B cell (primary cell): ENCODE measurements around the gene SLC24A4. TPM values are rescaled to one million over a fixed set of nuclear protein-coding genes. Genes with fewer than 3 reads are reported as not detected.

Source experiments
- ATAC-seq: fragments of 200-7000 bp; cut with Tn5 transposase; one replicate; pipeline ENCODE4 v1.10.0; 2021; ENCODE audit warnings: low read depth, mild to moderate bottlenecking, moderate number of reproducible peaks, moderate library complexity
- CTCF ChIA-PET: fragments of 350-600 bp; sonication (Branson Sonifier 250); formaldehyde crosslinking; loops from one replicate; lab custom pipeline; 2021; ENCODE audit warnings: antibody characterized with exemption, inconsistent platforms; lab: Charles Lee
- POLR2A ChIA-PET: fragments of 350-600 bp; sonication (Branson Sonifier 250); formaldehyde crosslinking; loops from one replicate; lab custom pipeline; 2021; ENCODE audit warnings: antibody characterized with exemption; lab: Charles Lee
- DNase-seq: peaks from one replicate; pipeline ENCODE4 v3.0.0; 2013
- H2AFZ ChIP-seq: 2 replicates; pipeline ENCODE4 v1.6.1; 2012; ENCODE audit warnings: mild to moderate bottlenecking, low read depth, low read length; ENCODE audit not compliant: insufficient read depth, poor library complexity, severe bottlenecking
- H3K27ac ChIP-seq, 2 donors: 1 replicate in 1 of 2; 2 replicates in 1 of 2; pipeline ENCODE4 v1.5.1; 2012 to 2013; ENCODE audit warnings: low read length in 2 of 2, mild to moderate bottlenecking in 2 of 2, moderate library complexity in 1 of 2
- H3K27me3 ChIP-seq, 4 experiments: fragments of 200-600 bp in 1 of 4; sonication (generic) in 1 of 4; replicated peaks in 1 of 4; 1 replicate in 2 of 4; 2 replicates in 2 of 4; pipeline versions ENCODE4 v1.6.1 to v1.7.0; 2013 to 2016; ENCODE audit warnings: low read length in 3 of 4, mild to moderate bottlenecking in 2 of 4, mixed read lengths in 1 of 4, moderate library complexity in 1 of 4; ENCODE audit not compliant: insufficient read depth in 4 of 4, control insufficient read depth in 3 of 4; ENCODE audit errors: control extremely low read depth in 1 of 4
- H3K36me3 ChIP-seq, 2 experiments: replicated peaks in 1 of 2; 1 replicate in 1 of 2; 2 replicates in 1 of 2; pipeline versions ENCODE4 v1.6.1 to v1.7.1; 2013; ENCODE audit warnings: low read length in 1 of 2; ENCODE audit not compliant: insufficient read depth in 2 of 2, control insufficient read depth in 1 of 2; ENCODE audit errors: control extremely low read depth in 1 of 2, extremely low read depth in 1 of 2
- H3K4me1 ChIP-seq, 2 donors: fragments of 200-600 bp in 1 of 2; sonication (generic) in 1 of 2; 1 replicate in 1 of 2; 2 replicates in 1 of 2; pipeline versions ENCODE4 v1.5.1 to v1.6.1; 2013 to 2017; ENCODE audit warnings: low read length in 2 of 2; ENCODE audit not compliant: control insufficient read depth in 2 of 2, insufficient read depth in 2 of 2
- H3K4me2 ChIP-seq: replicated peaks from 2 replicates; pipeline ENCODE3; 2012; ENCODE audit warnings: mild to moderate bottlenecking, low read depth, low read length; ENCODE audit not compliant: poor library complexity, severe bottlenecking
- H3K4me3 ChIP-seq, 5 experiments: fragments of 200-600 bp in 1 of 5; sonication (generic) in 1 of 5; 1 replicate in 3 of 5; 2 replicates in 2 of 5; pipeline versions ENCODE4 v1.5.1 to v1.7.0; 2011 to 2016; ENCODE audit warnings: low read length in 4 of 5, mild to moderate bottlenecking in 4 of 5, low read depth in 2 of 5, control low read depth in 1 of 5, moderate library complexity in 1 of 5; ENCODE audit not compliant: insufficient read depth in 1 of 5; ENCODE audit errors: control extremely low read depth in 1 of 5, extremely low read depth in 1 of 5
- H3K79me2 ChIP-seq: fragments of 200-600 bp; sonication (generic); one replicate; pipeline ENCODE4 v1.6.0; 2016; ENCODE audit warnings: low read length; ENCODE audit not compliant: control insufficient read depth, insufficient read depth
- H3K9ac ChIP-seq: fragments of 200-600 bp; sonication (generic); 2 replicates; pipeline ENCODE4 v1.6.1; 2017; ENCODE audit warnings: mild to moderate bottlenecking, low read length, moderate library complexity
- H3K9me3 ChIP-seq, 3 donors: one replicate each; pipeline versions ENCODE4 v1.6.1 to v1.7.1; 2013; ENCODE audit warnings: low read length in 2 of 3; ENCODE audit not compliant: control insufficient read depth in 2 of 3, insufficient read depth in 1 of 3; ENCODE audit errors: control extremely low read depth in 1 of 3
- H4K20me1 ChIP-seq: 2 replicates; pipeline ENCODE4 v1.6.0; 2012; ENCODE audit warnings: mild to moderate bottlenecking, low read length; ENCODE audit not compliant: insufficient read depth, control insufficient read depth, poor library complexity, severe bottlenecking
- H3K27ac Mint-ChIP-seq: one replicate; pipeline ENCODE4 v1.8.0; 2021; ENCODE audit warnings: mixed read lengths
- H3K27me3 Mint-ChIP-seq: one replicate; pipeline ENCODE4 v1.8.0; 2021; ENCODE audit warnings: mixed read lengths
- H3K4me1 Mint-ChIP-seq: one replicate; pipeline ENCODE4 v1.8.0; 2021; ENCODE audit warnings: mixed read lengths
- H3K4me3 Mint-ChIP-seq: one replicate; pipeline ENCODE4 v1.8.0; 2021; ENCODE audit warnings: mixed read lengths
- H3K9me3 Mint-ChIP-seq: one replicate; pipeline ENCODE4 v1.8.0; 2022; ENCODE audit warnings: mixed read lengths; ENCODE audit not compliant: insufficient read depth
- EZH2 ChIP-seq: IDR thresholded peaks from 2 replicates; pipeline ENCODE4 v1.6.1; 2012; ENCODE audit warnings: borderline replicate concordance, low read depth, mild to moderate bottlenecking, moderate library complexity, low read length; ENCODE audit not compliant: insufficient read depth, poor library complexity, severe bottlenecking
- WGBS: methylation state at CpG from one replicate; pipeline ENCODE4 v1.1.5; 2013; ENCODE audit warnings: missing lambda C conversion rate; ENCODE audit not compliant: insufficient coverage; 5-methylcytosine and 5-hydroxymethylcytosine counted together
- intact Hi-C: fragments of 100-400 bp; cut with micrococcal nuclease; formaldehyde crosslinking; loops from one replicate; pipeline ENCODE4 v1.10.0; 2022
- polyA plus RNA-seq: library from polyadenylated mRNA; depleted of rRNA; stranded (reverse); fragments of >200 nt; gene quantifications from 2 replicates; pipeline ENCODE4 v1.2.3, GENCODE V29; 2012
- total RNA-seq, 2 donors: library from RNA; stranded (reverse); fragments of 120-200 nt in 1 of 2; gene quantifications; 1 replicate in 1 of 2; 2 replicates in 1 of 2; pipeline versions ENCODE4 v1.2.3 to v1.2.4, GENCODE V29; 2013 to 2022
- TF ChIP-seq, protein P1 (sequence below): fragments of 200-600 bp; IDR thresholded peaks from one replicate; pipeline ENCODE4 v1.8.0; 2022; ENCODE audit warnings: antibody characterized with exemption, mild to moderate bottlenecking

The SLC24A4 gene
- total and polyA plus RNA-seq, 2 donors (not counting 1 experiment from before 2014, with no cell fraction given): 0.19 TPM; not detected in 1

GRCh38 chr14:92383805-92384204, 60.8 kb downstream of the SLC24A4 start:
- Histone ChIP-seq H3K27ac (no peak overlapping the region), H3K4me1 (no peaks in the 10 kb centered on the region), H3K79me2 (no peaks in the 10 kb centered on the region), H3K27me3 (peaks cover 0 to 4% (median 0%) of the 10 kb centered on the region in 4 experiments), H3K36me3 (no peaks in the 10 kb centered on the region), H3K4me3 (no peak overlapping the region), H4K20me1 (no peaks in the 10 kb centered on the region), H3K9me3 (peaks cover 0 to 8% (median 0%) of the 10 kb centered on the region in 3 donors), H3K4me2 (no peak overlapping the region), H2AFZ (no peak overlapping the region), H3K9ac (no peak overlapping the region)
- Mint-ChIP-seq H3K27ac (no peak overlapping the region), H3K4me3 (no peak overlapping the region), H3K4me1 (no peaks in the 10 kb centered on the region), H3K27me3 (peaks cover 8% of the 10 kb centered on the region), H3K9me3 (no peaks in the 10 kb centered on the region)
- no peak for ATAC-seq
- no peak for DNase-seq
- TF ChIP-seq, protein P1, sequence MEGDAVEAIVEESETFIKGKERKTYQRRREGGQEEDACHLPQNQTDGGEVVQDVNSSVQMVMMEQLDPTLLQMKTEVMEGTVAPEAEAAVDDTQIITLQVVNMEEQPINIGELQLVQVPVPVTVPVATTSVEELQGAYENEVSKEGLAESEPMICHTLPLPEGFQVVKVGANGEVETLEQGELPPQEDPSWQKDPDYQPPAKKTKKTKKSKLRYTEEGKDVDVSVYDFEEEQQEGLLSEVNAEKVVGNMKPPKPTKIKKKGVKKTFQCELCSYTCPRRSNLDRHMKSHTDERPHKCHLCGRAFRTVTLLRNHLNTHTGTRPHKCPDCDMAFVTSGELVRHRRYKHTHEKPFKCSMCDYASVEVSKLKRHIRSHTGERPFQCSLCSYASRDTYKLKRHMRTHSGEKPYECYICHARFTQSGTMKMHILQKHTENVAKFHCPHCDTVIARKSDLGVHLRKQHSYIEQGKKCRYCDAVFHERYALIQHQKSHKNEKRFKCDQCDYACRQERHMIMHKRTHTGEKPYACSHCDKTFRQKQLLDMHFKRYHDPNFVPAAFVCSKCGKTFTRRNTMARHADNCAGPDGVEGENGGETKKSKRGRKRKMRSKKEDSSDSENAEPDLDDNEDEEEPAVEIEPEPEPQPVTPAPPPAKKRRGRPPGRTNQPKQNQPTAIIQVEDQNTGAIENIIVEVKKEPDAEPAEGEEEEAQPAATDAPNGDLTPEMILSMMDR: no peak
- no peak for TF ChIP-seq EZH2
- intact Hi-C loops: no loop called here
- WGBS: 93% methylated on average over 8 of the region's 12 CpGs
- ChIA-PET CTCF (no interaction called here), POLR2A (no interaction called here)

- H3K4me3 ChIP-seq: no peak overlapping the region
- H3K9me3 ChIP-seq: peaks cover 0 to 3% (median 0%) of the 10 kb centered on the region in 3 donors
- ATAC-seq: no peak
- no peaks in the 10 kb centered on the region for H3K9me3 Mint-ChIP-seq
- no peaks in the 10 kb centered on the region for H4K20me1 ChIP-seq
- POLR2A ChIA-PET: no interaction called here
- H2AFZ ChIP-seq: no peak overlapping the region
- H3K4me3 Mint-ChIP-seq: no peak overlapping the region
- intact Hi-C loops: no loop called here
- CTCF ChIA-PET: no interaction called here
- no peak overlapping the region for H3K9ac ChIP-seq
- no peak overlapping the region for H3K27ac ChIP-seq
- peaks cover 11% of the 10 kb centered on the region for H3K27me3 Mint-ChIP-seq
- no peak for DNase-seq
- TF ChIP-seq, protein P1: no peak
- no peak for TF ChIP-seq EZH2
- H3K27ac Mint-ChIP-seq: no peak overlapping the region
- H3K4me1 ChIP-seq: no peaks in the 10 kb centered on the region
- no peaks in the 10 kb centered on the region for H3K79me2 ChIP-seq
- no peak overlapping the region for H3K4me2 ChIP-seq
- H3K4me1 Mint-ChIP-seq: no peaks in the 10 kb centered on the region
- H3K27me3 ChIP-seq: peaks cover 0 to 4% (median 0%) of the 10 kb centered on the region in 4 experiments
- H3K36me3 ChIP-seq: no peaks in the 10 kb centered on the region
- 87% methylated on average over 5 of the region's 5 CpGs for WGBS
Measured at GRCh38 chr14:92384461-92385133, 61.6 kb downstream of the SLC24A4 start.
